Measurements from ENCODE around the gene CPM.
"Not testable (repeated sequence)": the region's sequence is repeated elsewhere in the genome, so short reads cannot be mapped to it uniquely, and the experiment has no call there.

The CPM gene

DNA sequence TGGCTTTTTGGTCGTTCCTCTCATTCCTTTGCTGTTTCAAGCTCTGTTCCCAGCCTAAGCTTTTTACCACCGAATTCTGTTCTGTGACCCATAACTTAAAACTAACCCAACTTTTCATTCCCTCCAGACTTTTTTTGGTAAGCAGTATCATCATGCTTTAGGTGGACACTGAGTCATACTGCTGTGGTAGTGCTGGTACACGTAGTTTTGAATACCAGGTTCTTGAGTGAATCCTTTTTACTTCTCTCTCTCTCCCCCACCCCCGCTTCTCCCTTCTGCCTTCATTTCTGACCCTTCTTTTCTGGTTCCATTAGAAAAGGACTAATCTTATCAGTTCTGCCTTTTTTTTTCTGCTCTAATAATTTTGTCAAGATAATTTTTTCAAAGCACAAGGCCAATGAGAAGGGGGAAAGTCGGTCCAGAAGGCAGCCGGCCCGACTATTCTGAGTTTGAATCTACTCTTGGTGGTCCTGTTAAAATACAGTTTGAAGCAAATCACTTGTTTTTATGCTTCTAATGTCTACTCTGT lies 127.3 kb downstream of the CPM start:
- TF ChIP-seq, protein P1, sequence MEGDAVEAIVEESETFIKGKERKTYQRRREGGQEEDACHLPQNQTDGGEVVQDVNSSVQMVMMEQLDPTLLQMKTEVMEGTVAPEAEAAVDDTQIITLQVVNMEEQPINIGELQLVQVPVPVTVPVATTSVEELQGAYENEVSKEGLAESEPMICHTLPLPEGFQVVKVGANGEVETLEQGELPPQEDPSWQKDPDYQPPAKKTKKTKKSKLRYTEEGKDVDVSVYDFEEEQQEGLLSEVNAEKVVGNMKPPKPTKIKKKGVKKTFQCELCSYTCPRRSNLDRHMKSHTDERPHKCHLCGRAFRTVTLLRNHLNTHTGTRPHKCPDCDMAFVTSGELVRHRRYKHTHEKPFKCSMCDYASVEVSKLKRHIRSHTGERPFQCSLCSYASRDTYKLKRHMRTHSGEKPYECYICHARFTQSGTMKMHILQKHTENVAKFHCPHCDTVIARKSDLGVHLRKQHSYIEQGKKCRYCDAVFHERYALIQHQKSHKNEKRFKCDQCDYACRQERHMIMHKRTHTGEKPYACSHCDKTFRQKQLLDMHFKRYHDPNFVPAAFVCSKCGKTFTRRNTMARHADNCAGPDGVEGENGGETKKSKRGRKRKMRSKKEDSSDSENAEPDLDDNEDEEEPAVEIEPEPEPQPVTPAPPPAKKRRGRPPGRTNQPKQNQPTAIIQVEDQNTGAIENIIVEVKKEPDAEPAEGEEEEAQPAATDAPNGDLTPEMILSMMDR (IDR thresholded peaks at IDR 0.05): no peak
- no peak overlapping the region for H3K27ac ChIP-seq

DNA sequence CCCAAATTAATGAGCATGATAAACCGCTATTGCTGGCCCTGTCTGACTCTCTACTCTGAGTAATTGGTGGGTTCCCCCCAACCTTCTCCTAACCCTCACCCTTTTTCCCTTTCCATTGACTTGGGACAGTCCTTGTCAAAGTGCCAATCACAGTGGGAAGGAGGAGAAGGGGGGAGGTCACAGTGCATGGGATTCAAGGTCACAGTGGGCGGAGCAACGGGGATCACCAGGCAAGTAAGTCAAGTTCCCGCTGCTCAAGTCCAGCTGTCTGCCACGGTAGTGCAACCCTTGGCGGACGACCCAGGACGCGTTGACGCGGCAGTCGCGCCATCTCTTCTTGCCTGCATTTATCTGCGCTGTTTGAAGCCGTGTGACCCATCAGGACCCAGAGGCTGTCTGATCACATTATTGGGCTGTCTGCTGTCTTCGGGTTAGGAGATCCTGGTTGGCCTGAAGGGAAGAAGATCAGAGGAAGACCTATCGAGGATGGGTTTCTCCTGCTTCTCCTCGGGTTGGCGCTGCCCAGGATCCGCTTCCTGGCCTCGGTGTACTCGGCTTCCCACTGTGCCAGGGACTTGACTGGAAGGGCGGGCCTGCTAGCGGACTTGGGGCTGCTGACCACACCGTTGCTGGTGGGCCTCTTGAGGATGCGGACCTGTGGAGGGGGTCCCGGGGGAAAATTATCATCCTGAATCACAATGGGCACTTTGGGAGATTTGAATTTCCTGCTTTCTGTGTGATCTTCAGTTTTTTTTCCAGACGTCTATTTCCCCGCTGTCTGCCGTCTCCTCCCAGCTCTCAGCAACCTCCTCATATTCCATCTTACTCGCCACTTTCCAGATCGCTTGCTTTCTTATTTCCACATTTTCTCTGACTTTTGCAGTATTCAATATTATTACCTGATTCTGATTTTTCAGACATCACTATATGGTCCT lies 128.0 kb downstream of the CPM start:
- Histone ChIP-seq H3K27ac (no peak overlapping the region), H3K27me3 (no peaks in the 10 kb centered on the region), H3K4me3 (no peak overlapping the region), H3K36me3 (peaks cover 3 to 4% (median 4%) of the 10 kb centered on the region in 3 donors), H3K9me3 (no peaks in the 10 kb centered on the region), H3K4me1 (peaks cover 0 to 13% (median 0%) of the 10 kb centered on the region in 4 donors)
- intact Hi-C loops (cut with DNase I; ENCODE audit: low total_unique reads): loop anchor here (5.0 kb wide), 1 partner anchor 58 kb away; the partner anchor contains the start of gene SLC35E3
- TF ChIP-seq, protein P1 (IDR thresholded peaks at IDR 0.05): no peak
- DNase-seq: no peak

More for the DNA sequence above, 127.3 kb downstream of the CPM start:
- H3K36me3 ChIP-seq: peaks cover 10 to 11% (median 11%) of the 10 kb centered on the region in 3 donors
- intact Hi-C loops (cut with DNase I; ENCODE audit: low total_unique reads): loop anchor here (5.0 kb wide), 1 partner anchor 58 kb away; the partner anchor contains the start of gene SLC35E3
- H3K4me3 ChIP-seq: no peak overlapping the region
- no peaks in the 10 kb centered on the region for H3K9me3 ChIP-seq
- no peaks in the 10 kb centered on the region for H3K27me3 ChIP-seq
- no peak for DNase-seq
- H3K4me1 ChIP-seq: peaks cover 0 to 19% (median 4%) of the 10 kb centered on the region in 4 donors

DNA sequence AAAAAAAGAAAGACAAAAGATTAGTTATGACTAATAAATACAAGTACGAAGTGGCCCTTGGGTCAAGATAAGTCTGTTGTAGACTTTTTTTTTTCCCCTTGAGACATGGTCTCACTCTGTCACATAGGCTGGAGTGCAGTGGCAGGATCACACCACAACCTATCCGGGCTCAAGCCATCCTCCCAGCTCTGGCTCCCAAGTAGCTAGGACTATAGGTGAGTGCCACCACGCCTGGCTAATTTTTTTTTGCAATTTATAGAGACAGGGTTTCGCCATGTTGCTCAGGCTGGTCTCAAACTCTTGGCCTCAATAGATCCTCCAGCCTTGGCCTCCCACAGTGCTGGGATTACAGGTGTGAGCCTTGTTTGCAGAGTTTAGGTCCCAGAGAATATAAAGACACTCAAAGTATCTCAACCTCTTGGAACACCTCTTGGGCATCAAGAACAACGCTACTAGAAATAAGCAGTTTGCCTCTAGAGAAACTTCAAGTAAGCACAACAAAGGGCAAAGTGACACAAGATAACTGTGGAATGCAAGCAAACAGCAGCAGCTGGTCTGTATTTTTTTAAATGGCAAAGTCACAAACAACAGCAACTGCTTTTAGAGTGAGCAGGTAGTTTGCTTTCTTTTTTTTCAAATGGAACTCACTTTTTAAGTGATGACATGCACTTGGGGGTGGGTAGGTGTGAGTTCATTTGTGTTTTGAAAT lies 128.9 kb downstream of the CPM start:
- H3K4me3 ChIP-seq: no peak overlapping the region
- intact Hi-C loops (cut with DNase I; ENCODE audit: low total_unique reads): no loop called here

DNA sequence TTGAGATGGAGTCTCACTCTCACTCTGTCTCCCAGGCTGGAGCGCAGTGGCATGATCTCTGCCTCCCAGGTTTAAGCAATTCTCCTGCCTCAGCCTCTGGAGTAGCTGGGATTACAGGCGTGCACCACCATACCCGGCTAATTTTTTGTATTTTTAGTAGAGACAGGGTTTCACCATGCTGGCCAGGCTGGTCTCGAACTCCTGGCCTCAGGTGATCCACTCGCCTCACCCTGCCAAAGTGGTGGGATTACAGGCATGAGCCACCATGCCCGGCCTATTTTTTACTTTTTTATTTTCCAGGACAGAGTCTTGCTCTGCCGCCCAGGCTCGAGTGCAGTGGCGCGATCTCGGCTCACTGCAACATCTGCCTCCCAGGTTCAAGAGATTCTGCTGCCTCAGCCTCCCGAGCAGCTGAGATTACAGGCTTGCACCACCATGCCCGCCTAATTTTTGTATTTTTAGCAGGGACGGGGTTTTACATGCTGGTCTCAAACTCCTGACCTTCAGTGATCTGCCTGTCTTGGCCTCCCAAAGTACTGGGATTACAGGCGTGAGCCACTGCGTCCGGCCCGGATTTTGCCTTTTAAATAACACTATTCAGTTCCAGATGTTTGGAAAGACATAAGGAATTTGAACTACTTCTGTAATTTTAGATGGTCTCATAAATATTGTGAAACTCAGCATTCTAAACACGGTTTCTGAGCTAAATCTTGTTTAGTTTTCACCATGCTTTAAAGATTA lies 129.9 kb downstream of the CPM start:
- intact Hi-C loops (cut with DNase I; ENCODE audit: low total_unique reads); H3K36me3 ChIP-seq; H3K4me1 ChIP-seq; H3K4me3 ChIP-seq; DNase-seq; H3K27me3 ChIP-seq; H3K27ac ChIP-seq; H3K9me3 ChIP-seq: not testable (repeated sequence)

More for the DNA sequence above, 128.9 kb downstream of the CPM start:
- H3K36me3 ChIP-seq: no peaks in the 10 kb centered on the region
- H3K4me1 ChIP-seq: peaks cover 0 to 6% (median 0%) of the 10 kb centered on the region in 4 donors
- H3K9me3 ChIP-seq: no peaks in the 10 kb centered on the region
- H3K27ac ChIP-seq: no peak overlapping the region
- no peaks in the 10 kb centered on the region for H3K27me3 ChIP-seq
- DNase-seq: no peak
- TF ChIP-seq, protein P1 (IDR thresholded peaks at IDR 0.05): no peak

DNA sequence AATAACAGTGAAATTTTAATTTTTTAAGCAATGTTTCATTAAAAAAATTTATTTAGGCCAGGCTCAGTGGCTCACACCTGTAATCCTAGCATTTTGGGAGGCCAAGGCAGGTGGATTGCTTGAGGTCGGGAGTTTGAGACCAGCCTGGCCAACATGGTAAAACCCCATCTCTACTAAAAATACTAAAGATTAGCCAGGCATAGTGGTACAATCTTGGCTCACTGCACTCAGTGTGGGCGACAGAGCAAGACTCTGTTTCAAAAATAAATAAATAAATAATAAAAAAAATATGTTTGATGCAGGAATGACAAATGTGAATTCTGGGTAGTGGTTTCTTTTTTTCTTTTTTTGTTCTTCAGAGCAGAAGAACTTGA lies 130.6 kb downstream of the CPM start:
- H3K4me3 ChIP-seq; H3K9me3 ChIP-seq; H3K27ac ChIP-seq; DNase-seq; H3K4me1 ChIP-seq; H3K27me3 ChIP-seq; intact Hi-C loops (cut with DNase I; ENCODE audit: low total_unique reads); H3K36me3 ChIP-seq: not testable (repeated sequence)
